Upper lobe of left lung (tissue), 4 donors: ENCODE measurements around the gene EVA1A.

Source experiments
- EP300 ChIP-seq, 4 donors: sonication (generic); formaldehyde crosslinking; IDR thresholded peaks; one replicate each; pipeline ENCODE4 v1.5.1; 2017; ENCODE audit warnings: antibody characterized with exemption in 4 of 4, control low read depth in 2 of 4
- POLR2AphosphoS5 ChIP-seq, 2 donors: sonication (generic); formaldehyde crosslinking; IDR thresholded peaks; one replicate each; pipeline ENCODE4 v1.5.1; 2017; ENCODE audit warnings: antibody characterized with exemption in 2 of 2
- TF ChIP-seq, protein P1 (sequence below), 6 experiments: fragments of 450-650 bp in 4 of 6; fragments of 200-600 bp in 2 of 6; sonication (generic) in 2 of 6; IDR thresholded peaks; one replicate each; pipeline ENCODE4 v1.5.1; 2016 to 2019; ENCODE audit warnings: antibody characterized with exemption in 6 of 6

DNA sequence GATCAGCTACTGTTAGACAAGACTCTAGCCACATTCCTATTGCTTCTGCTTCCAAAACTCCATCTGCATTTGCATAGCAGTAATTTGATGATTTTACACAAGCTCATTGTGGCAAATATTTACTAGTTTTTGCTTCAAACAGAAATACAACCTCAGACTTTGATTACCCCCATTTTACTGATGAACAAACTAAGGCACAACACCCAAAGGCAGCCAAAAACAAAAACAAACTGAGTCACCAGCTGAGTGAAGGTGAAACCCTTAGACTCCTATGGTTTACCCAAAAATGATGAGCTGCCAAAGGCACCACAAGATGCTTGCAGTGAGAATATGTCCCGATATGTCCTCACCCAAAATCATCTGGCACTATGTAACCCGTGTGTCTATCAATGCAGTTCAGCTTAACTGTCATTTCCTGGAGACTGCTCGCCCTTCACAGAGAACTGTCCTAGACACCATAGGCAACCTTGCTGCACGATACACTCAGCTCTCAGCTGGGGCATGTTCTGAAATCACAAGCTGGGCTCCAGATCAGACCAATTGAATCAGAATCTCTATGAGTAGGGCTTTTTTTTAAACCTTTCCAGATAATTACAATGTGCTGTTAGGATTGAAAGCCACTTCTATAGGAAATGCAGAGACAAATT is 4.1 kb upstream of the EVA1A start:
- TF ChIP-seq, protein P1, sequence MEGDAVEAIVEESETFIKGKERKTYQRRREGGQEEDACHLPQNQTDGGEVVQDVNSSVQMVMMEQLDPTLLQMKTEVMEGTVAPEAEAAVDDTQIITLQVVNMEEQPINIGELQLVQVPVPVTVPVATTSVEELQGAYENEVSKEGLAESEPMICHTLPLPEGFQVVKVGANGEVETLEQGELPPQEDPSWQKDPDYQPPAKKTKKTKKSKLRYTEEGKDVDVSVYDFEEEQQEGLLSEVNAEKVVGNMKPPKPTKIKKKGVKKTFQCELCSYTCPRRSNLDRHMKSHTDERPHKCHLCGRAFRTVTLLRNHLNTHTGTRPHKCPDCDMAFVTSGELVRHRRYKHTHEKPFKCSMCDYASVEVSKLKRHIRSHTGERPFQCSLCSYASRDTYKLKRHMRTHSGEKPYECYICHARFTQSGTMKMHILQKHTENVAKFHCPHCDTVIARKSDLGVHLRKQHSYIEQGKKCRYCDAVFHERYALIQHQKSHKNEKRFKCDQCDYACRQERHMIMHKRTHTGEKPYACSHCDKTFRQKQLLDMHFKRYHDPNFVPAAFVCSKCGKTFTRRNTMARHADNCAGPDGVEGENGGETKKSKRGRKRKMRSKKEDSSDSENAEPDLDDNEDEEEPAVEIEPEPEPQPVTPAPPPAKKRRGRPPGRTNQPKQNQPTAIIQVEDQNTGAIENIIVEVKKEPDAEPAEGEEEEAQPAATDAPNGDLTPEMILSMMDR (IDR thresholded peaks at IDR 0.05), result no peak
- TF ChIP-seq POLR2AphosphoS5 (IDR thresholded peaks at IDR 0.05) (no peak), EP300 (IDR thresholded peaks at IDR 0.05) (no peak)
